DND-41 (cell line): ENCODE results near the gene GFY.
"Not testable (repeated sequence)": the region's sequence is repeated elsewhere in the genome, so short reads cannot be mapped to it uniquely, and the experiment has no call there.

Experiments
- ATAC-seq: fragments of 200-7000 bp; cut with Tn5 transposase; 3 replicates; pipeline ENCODE4 v1.9.1; 2021; ENCODE audit warnings: low read depth; ENCODE audit not compliant: insufficient read depth
- DNase-seq: peaks from one replicate; pipeline ENCODE4 v3.0.0-alpha.2; 2020
- H2AFZ ChIP-seq: 2 replicates; pipeline ENCODE4 v1.6.0; 2012; ENCODE audit warnings: low read depth, low read length
- H3K27ac ChIP-seq: 2 replicates; pipeline ENCODE4 v1.5.1; 2012; ENCODE audit warnings: low read length, inconsistent platforms
- H3K27me3 ChIP-seq: fragments of 200-600 bp; sonication (generic); 2 replicates; pipeline ENCODE4 v1.6.0; 2012; ENCODE audit warnings: low read length, mild to moderate bottlenecking, inconsistent platforms; ENCODE audit not compliant: insufficient read depth, poor library complexity
- H3K36me3 ChIP-seq: 2 replicates; pipeline ENCODE4 v1.5.1; 2012; ENCODE audit warnings: low read length, inconsistent platforms; ENCODE audit not compliant: insufficient read depth
- H3K4me1 ChIP-seq: 2 replicates; pipeline ENCODE4 v1.5.1; 2012; ENCODE audit warnings: mild to moderate bottlenecking, low read length; ENCODE audit not compliant: insufficient read depth
- H3K4me2 ChIP-seq: 2 replicates; pipeline ENCODE4 v1.6.0; 2012; ENCODE audit warnings: mild to moderate bottlenecking, moderate library complexity, low read length, inconsistent platforms; ENCODE audit not compliant: insufficient read depth
- H3K4me3 ChIP-seq, 2 experiments: fragments of 200-600 bp in 1 of 2; shearing (Covaris generic) in 1 of 2; 2 replicates each; pipeline ENCODE4 v1.5.1; 2012 to 2016; ENCODE audit warnings: inconsistent platforms in 2 of 2, low read length in 2 of 2, mild to moderate bottlenecking in 2 of 2, low read depth in 1 of 2, moderate library complexity in 1 of 2
- H3K79me2 ChIP-seq: 2 replicates; pipeline ENCODE4 v1.6.0; 2012; ENCODE audit warnings: low read length, inconsistent platforms; ENCODE audit not compliant: insufficient read depth
- H3K9ac ChIP-seq: 2 replicates; pipeline ENCODE4 v1.6.0; 2012; ENCODE audit warnings: low read depth, mild to moderate bottlenecking, inconsistent platforms, low read length, moderate library complexity
- H3K9me3 ChIP-seq: 2 replicates; pipeline ENCODE4 v1.5.1; 2012; ENCODE audit warnings: low read length, moderate library complexity, mild to moderate bottlenecking, inconsistent platforms; ENCODE audit not compliant: insufficient read depth, severe bottlenecking
- H4K20me1 ChIP-seq: 2 replicates; pipeline ENCODE4 v1.6.0; 2012; ENCODE audit warnings: low read length; ENCODE audit not compliant: insufficient read depth
- EZH2 ChIP-seq: IDR thresholded peaks from 3 replicates; pipeline ENCODE4 v1.6.1; 2012; ENCODE audit warnings: borderline replicate concordance, low read depth, mild to moderate bottlenecking, moderate library complexity, low read length, inconsistent platforms; ENCODE audit not compliant: severe bottlenecking
- TF ChIP-seq, protein P1 (sequence below): IDR thresholded peaks from 2 replicates; pipeline ENCODE4 v1.5.1; 2012; ENCODE audit warnings: borderline replicate concordance, low read length, moderate library complexity, mild to moderate bottlenecking; ENCODE audit not compliant: poor library complexity, severe bottlenecking; ENCODE audit errors: extremely low read depth

The GFY gene

DNA sequence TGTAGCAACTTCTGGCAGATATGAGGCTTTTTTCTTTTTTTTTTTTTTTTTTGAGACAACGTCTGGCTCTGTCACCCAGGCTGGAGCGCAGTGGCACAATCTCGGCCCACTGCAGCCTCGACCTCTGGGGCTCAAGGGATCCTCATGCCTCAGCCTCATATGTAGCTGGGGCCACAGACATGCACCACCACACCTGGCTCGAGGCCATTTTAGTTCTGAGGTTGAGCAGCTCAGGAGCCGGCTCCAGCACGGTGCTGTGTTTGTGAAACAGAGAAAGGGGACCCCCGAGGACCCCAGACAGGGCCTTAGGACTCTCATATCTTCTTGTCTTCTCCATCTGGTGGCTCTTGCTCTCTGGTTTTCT lies 45.4 kb downstream of the GFY start:
- H2AFZ ChIP-seq, result no peak overlapping the region
- no peak overlapping the region for H3K27ac ChIP-seq
- no peak overlapping the region for H3K9ac ChIP-seq
- no peak for ATAC-seq
- H3K9me3 ChIP-seq, result no peaks in the 10 kb centered on the region
- H3K36me3 ChIP-seq, result peaks cover 43% of the 10 kb centered on the region
- no peaks in the 10 kb centered on the region for H4K20me1 ChIP-seq
- no peaks in the 10 kb centered on the region for H3K79me2 ChIP-seq
- H3K4me1 ChIP-seq, result peaks cover 30% of the 10 kb centered on the region
- TF ChIP-seq, protein P1, sequence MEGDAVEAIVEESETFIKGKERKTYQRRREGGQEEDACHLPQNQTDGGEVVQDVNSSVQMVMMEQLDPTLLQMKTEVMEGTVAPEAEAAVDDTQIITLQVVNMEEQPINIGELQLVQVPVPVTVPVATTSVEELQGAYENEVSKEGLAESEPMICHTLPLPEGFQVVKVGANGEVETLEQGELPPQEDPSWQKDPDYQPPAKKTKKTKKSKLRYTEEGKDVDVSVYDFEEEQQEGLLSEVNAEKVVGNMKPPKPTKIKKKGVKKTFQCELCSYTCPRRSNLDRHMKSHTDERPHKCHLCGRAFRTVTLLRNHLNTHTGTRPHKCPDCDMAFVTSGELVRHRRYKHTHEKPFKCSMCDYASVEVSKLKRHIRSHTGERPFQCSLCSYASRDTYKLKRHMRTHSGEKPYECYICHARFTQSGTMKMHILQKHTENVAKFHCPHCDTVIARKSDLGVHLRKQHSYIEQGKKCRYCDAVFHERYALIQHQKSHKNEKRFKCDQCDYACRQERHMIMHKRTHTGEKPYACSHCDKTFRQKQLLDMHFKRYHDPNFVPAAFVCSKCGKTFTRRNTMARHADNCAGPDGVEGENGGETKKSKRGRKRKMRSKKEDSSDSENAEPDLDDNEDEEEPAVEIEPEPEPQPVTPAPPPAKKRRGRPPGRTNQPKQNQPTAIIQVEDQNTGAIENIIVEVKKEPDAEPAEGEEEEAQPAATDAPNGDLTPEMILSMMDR, result no peak
- no peak overlapping the region for H3K4me2 ChIP-seq
- no peak overlapping the region for H3K4me3 ChIP-seq
- no peak for DNase-seq
- H3K27me3 ChIP-seq, result no peaks in the 10 kb centered on the region

DNA sequence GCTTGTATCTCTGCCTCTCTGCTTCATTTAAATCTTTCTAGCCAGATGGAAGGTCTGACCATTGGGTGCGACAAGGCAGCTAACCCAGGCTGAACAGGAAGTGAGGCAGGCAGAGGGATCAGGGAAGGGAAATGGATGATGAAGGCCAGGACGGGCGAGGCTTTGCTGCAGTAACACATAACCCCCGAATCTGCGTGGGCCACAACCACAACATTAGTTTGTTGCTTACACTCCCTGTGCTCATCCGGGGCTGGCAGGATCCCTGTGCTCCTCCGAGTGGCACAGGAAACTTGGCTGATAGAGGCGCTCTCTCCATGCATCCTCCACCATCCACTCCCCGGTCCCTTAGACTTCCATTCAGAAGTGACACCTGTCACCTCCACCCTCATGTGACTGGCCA lies 47.7 kb downstream of the GFY start:
- no peaks in the 10 kb centered on the region for H4K20me1 ChIP-seq
- peaks cover 30% of the 10 kb centered on the region for H3K4me1 ChIP-seq
- H3K9ac ChIP-seq, result peak overlapping the region; percentile 80
- ATAC-seq, result no peak
- H3K36me3 ChIP-seq, result peaks cover 29% of the 10 kb centered on the region
- TF ChIP-seq, protein P1, result no peak
- TF ChIP-seq EZH2, result no peak
- peak overlapping the region; percentile 91 for H3K27ac ChIP-seq
- no peaks in the 10 kb centered on the region for H3K27me3 ChIP-seq
- H3K4me2 ChIP-seq, result peak overlapping the region; percentile 98
- H3K4me3 ChIP-seq, result peak overlapping the region in 1 of 2 experiments; percentile 76; a peak in 2 of 4 replicates
- no peak for DNase-seq
- H3K9me3 ChIP-seq, result no peaks in the 10 kb centered on the region
- peak overlapping the region; percentile 99 for H2AFZ ChIP-seq
- no peaks in the 10 kb centered on the region for H3K79me2 ChIP-seq

DNA sequence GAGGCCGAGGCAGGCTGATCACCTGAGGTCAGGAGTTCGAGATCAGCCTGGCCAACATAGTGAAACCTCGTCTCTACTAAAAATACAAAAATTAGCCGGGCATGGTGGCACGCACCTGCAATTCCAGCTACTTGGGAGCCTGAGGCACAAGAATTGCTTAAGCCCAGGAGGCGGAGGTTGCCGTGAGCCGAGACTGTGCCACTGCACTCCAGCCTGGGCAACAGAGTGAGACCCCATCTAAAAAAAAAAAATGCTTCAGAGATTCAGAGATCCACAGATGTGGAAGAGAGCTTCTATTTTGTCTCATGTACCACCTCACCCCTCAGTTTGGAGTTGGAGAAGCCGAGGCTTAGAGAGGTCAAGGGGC lies 48.3 kb downstream of the GFY start:
- Histone ChIP-seq H3K9ac (peak overlapping the region; percentile 80), H3K4me3 (peak overlapping the region; percentile 27 to 76; a peak in 3 of 4 replicates), H3K36me3 (peaks cover 24% of the 10 kb centered on the region), H3K4me1 (peaks cover 30% of the 10 kb centered on the region), H3K4me2 (peak overlapping the region; percentile 98), H3K27ac (peak overlapping the region; percentile 91), H2AFZ (peak overlapping the region; percentile 99)
- DNase-seq, ATAC-seq, H3K27me3 ChIP-seq, H3K79me2 ChIP-seq, H4K20me1 ChIP-seq, H3K9me3 ChIP-seq: not testable (repeated sequence)

DNA sequence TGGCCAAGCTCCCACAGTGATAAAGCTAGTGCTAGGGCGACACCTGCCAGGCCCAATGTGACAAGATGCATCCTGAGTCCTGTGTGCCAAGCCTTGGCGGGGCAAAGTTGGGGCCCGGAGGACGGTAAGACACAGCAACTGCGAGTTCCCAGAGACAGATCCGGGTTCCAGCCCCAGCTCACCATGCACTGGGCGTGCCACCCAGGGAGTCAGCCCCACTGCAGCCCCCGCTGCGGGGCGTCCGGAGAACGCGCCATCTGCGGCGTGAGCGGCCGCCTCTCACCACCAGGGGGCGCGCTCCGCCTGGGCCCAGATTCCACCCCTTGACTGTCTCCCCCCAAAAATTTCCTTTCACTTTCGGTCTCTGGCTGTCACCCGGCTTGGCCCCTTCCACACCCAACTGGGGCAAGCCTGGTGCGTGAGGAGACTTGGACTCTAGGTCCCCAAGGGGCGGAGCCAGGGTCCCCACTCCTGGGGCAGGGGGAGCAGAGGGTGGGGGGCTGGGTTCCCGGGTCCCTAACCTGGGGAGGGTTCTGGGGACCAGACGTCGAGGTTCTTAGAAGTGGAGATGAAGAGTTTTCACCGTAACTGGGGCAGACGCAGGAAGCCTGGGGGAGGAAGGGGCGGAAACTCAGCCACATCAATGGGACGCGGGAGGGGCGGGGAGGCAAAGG lies 48.8 kb downstream of the GFY start, which contains the start of gene FLT3LG:
Gene FLT3LG (plus strand): TSS at position 348 of the 674 bp plus-strand sequence. CDS start 425 bp downstream, outside the sequence.
- H3K79me2 ChIP-seq, result no peaks in the 10 kb centered on the region
- H3K36me3 ChIP-seq, result peaks cover 19% of the 10 kb centered on the region
- ATAC-seq (peak; percentile 87), DNase-seq (peak; percentile 99)
- H3K4me3 ChIP-seq, result peak within 1 kb of the TSS; percentile 27 to 76; a peak in 3 of 4 replicates
- peak within 1 kb of the TSS; percentile 99 for H2AFZ ChIP-seq
- peak within 1 kb of the TSS; percentile 91 for H3K27ac ChIP-seq
- TF ChIP-seq, protein P1, result peak; percentile 98
- TF ChIP-seq EZH2, result no peak
- peak within 1 kb of the TSS; percentile 80 for H3K9ac ChIP-seq
- peak within 1 kb of the TSS; percentile 98 for H3K4me2 ChIP-seq
- no peaks in the 10 kb centered on the region for H3K27me3 ChIP-seq
- no peaks in the 10 kb centered on the region for H4K20me1 ChIP-seq
- H3K4me1 ChIP-seq, result peaks cover 30% of the 10 kb centered on the region
- H3K9me3 ChIP-seq, result no peaks in the 10 kb centered on the region
